NOMO-1 (cell line): ENCODE data around the gene CCDC77.
"Not testable (repeated sequence)": the region's sequence is repeated elsewhere in the genome, so short reads cannot be mapped to it uniquely, and the experiment has no call there.

Source experiments
- DNase-seq, 2 experiments: peaks; one replicate each; lab custom pipeline; 2025; ENCODE audit not compliant: unreplicated experiment in 2 of 2; lab: John Stamatoyannopoulos, UW

CCDC77 gene

DNA sequence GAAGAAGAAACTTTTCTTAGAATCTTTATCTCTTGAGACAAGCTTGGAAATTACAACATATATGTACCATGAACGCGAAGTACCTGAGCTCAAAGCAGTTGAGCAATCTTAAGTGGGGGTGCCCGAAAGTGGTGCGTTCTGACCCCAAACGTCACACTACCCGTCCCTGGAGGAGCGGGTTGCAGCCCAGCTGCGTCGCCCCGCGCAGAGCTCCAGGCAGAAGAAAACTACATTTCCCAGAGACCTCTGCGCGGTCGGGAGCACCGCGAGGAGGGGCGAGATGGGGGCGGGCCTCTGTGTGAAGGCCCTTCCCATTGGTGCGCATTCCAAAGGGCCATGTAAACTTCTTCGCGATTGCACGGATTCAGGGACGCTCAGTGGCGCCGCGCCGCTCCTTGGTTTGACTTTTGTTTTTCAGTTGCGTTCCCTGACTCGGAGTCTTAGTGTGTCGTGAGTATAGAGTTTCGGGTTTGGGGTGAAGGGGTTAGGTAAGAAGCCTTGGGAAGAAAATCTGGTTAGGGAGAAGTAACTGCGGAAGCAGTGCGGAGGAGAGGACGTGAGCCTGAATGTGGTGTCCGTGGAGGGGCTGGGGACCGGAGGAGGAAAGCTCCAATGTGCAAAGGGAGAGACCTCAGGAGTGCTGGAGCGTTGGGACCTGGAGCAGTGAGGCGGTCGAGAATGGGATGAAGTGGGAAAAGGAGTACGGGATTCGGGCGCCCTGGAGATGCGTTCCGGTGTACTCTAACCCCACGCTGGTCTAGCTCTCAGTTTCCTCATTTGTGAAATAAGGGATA, at the start of gene CCDC77:
TSS of gene CCDC77 (plus strand) at position 410 of the 794 bp plus-strand sequence. CDS start 7,740 bp downstream, outside the sequence.
- no peak for DNase-seq

DNA sequence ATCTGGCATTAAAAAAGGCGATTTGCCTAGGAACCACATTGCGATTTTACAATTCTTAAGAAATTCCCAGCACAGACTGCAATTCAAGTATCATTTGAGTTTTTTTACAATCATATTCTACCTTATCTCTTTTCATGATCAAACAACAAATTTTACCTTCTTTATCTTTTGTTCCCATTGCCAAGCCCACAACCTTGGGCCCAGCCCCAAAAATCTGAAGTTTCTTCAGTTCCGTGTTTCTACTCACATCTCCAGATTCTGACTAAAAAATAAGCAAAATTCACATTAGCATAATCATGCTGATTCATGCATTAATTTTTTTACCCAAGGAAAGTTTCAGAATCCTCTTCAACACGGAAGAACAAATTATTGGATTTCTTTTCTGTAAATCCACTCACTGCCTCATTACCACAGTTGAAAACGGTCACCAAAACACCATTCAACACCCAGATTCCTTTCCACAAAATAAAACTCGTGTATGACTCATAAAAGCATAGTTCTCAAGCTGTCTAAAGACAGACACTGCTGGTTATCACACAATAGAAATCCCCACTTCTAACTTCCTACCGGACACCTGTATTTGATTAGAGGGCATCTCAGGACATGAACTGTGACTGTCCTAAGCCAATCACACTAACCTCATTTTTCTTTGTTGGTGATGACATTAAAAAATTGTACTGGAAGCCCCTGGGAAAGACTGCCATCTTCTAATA, 45.0 kb upstream of the CCDC77 start:
- DNase-seq: no peak

DNA sequence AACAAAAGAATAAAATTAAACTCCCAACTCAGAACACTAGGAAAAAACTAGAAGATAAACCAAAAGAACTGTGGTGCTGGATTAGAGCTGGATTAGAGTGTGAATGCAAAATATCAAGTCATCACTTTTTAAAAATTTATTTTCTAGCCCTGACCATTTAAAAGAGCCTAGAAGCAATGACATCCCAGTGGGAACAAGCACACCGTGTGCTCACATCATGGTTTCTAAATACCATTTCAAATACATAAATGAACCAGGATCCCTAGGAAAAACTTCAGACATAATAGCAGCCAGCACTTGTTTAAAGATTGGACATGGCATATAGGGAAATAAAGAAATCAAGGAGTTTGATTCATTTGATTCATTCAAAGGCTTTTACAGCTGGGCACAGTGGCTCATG, 42.4 kb upstream of the CCDC77 start:
- no peak for DNase-seq

- no peak for DNase-seq
These were observed 34.6 kb upstream of the CCDC77 start for GRCh38 chr12:366820-367219.

DNA sequence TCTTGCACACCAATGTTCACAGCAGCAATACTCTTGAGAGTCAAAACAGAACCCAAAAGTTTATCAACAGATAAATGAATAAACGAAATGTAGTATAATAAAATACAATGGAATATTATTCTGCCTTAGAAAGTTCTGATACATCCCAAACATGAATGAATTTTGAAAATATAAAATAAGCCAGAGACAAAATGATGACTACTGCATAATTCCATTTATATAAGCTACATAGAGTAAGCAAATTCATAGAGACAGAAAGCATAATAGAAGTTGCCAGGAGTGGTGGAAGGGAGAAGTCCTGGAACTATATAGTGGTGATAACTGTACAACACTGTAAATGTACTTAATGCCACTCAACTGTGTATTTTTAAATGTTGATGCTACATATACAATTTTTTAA, 33.5 kb upstream of the CCDC77 start:
- DNase-seq: no peak

GRCh38 chr12:370739-371485, 30.5 kb upstream of the CCDC77 start:
- not testable (repeated sequence) for DNase-seq

- DNase-seq: no peak
These were observed 14.8 kb upstream of the CCDC77 start for GRCh38 chr12:386651-387050.

- no peak for DNase-seq
These were observed 13.4 kb upstream of the CCDC77 start for GRCh38 chr12:388012-388411.

DNA sequence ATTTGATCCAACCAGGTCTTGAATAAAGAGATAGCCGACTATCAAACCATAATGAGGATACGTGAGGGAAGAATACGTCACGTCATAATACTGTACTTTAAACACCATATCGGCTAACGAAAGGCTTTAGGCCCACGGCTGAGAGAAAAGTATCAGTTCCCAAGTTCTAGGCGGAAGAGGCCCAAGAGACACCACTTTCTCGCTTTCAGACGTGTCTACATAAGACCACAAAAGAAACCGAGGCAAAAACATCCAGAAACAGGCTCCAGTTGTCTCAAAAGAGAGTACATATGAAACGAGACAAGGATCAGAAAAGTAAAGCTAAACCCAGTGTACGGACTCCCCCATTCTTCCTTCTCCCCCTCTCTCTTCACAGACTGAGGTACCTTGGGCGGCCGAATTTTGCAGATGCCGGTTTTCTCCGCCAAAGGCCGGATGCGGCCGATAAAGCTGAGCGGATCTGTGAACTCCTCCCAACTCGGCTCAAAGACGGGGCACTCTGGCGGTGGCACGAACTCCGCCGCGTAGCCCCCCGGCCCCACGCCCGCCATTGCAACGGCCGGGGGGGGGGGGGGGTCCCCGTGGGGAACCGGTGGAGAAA, 12.8 kb upstream of the CCDC77 start:
- DNase-seq: no peak

- no peak for DNase-seq
These were observed 12.0 kb upstream of the CCDC77 start, which contains the start of gene KDM5A for GRCh38 chr12:389142-390096. TSS of gene KDM5A (minus strand) at chr12:389320. CDS start at chr12:389091, 229 bp downstream.

GRCh38 chr12:400828-401227, 616 bp upstream of the CCDC77 start:
- no peak for DNase-seq

GRCh38 chr12:402029-402389, 565 bp downstream of the CCDC77 start:
- DNase-seq: no peak

GRCh38 chr12:414859-415258, 13.4 kb downstream of the CCDC77 start:
- DNase-seq: no peak

GRCh38 chr12:418432-418831, 17.0 kb downstream of the CCDC77 start:
- DNase-seq: no peak

- DNase-seq: no peak
These were observed 21.1 kb downstream of the CCDC77 start for GRCh38 chr12:422526-422925.

- DNase-seq: not testable (repeated sequence)
These were observed 34.3 kb downstream of the CCDC77 start for GRCh38 chr12:435737-436136.

- peak in 1 of 2 experiments; percentile 31 for DNase-seq
These were observed 40.9 kb downstream of the CCDC77 start for GRCh38 chr12:442235-442884.

DNA sequence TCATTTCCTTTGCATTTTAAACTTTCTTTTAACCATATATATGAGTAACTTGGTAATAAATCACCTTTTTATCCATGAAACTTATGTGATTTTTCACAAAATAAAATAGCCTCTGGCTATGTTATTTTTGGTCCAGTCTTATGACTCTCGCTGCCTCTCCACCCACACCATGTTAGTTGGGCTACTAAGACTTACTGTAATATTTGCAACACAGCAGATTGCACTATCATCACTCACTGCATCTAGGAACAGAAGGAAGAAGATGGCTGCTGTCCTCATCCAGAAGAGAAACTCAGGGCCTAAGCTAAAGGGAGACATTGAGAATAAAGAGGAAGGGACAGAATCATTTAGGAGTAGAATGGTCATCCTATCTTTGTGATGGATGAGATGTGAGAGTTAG, 45.7 kb downstream of the CCDC77 start:
- no peak for DNase-seq

- DNase-seq: no peak
These were observed 47.8 kb downstream of the CCDC77 start for GRCh38 chr12:449203-449602.
